Tibial nerve (tissue), 4 donors: ENCODE data around the gene CUTA.

Experiments
- EP300 ChIP-seq, 2 donors: sonication (generic); formaldehyde crosslinking; IDR thresholded peaks; one replicate each; pipeline ENCODE4 v1.6.1; 2017; ENCODE audit warnings: antibody characterized with exemption in 2 of 2, mild to moderate bottlenecking in 1 of 2
- POLR2A ChIP-seq, 2 donors: fragments of 450-650 bp; IDR thresholded peaks; one replicate each; pipeline ENCODE4 v1.6.1; 2017; ENCODE audit warnings: antibody characterized with exemption in 2 of 2, mild to moderate bottlenecking in 2 of 2, moderate library complexity in 2 of 2
- TF ChIP-seq, protein P1 (sequence below), 5 experiments: fragments of 200-600 bp in 3 of 5; fragments of 450-650 bp in 2 of 5; sonication (generic) in 3 of 5; IDR thresholded peaks; one replicate each; pipeline ENCODE4 v1.5.1; 2016 to 2019; ENCODE audit warnings: antibody characterized with exemption in 5 of 5, mild to moderate bottlenecking in 3 of 5, moderate library complexity in 2 of 5

GRCh38 chr6:33390767-33391277 lies 27.1 kb downstream of the CUTA start:
- TF ChIP-seq POLR2A (IDR thresholded peaks at IDR 0.05) (no peak), EP300 (IDR thresholded peaks at IDR 0.05) (no peak)
- TF ChIP-seq, protein P1, sequence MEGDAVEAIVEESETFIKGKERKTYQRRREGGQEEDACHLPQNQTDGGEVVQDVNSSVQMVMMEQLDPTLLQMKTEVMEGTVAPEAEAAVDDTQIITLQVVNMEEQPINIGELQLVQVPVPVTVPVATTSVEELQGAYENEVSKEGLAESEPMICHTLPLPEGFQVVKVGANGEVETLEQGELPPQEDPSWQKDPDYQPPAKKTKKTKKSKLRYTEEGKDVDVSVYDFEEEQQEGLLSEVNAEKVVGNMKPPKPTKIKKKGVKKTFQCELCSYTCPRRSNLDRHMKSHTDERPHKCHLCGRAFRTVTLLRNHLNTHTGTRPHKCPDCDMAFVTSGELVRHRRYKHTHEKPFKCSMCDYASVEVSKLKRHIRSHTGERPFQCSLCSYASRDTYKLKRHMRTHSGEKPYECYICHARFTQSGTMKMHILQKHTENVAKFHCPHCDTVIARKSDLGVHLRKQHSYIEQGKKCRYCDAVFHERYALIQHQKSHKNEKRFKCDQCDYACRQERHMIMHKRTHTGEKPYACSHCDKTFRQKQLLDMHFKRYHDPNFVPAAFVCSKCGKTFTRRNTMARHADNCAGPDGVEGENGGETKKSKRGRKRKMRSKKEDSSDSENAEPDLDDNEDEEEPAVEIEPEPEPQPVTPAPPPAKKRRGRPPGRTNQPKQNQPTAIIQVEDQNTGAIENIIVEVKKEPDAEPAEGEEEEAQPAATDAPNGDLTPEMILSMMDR (IDR thresholded peaks at IDR 0.05), result no peak
